SJSA1 (cell line): ENCODE data around the gene C2CD4B. TPM values are rescaled to one million over a fixed set of nuclear protein-coding genes. Genes with fewer than 3 reads are reported as not detected.

Source experiments
- DNase-seq, 2 experiments: peaks; one replicate each; pipeline ENCODE4 v3.0.0-alpha.2; 2015 to 2020; ENCODE audit warnings: low spot score in 2 of 2, low read depth in 1 of 2
- H3K27ac ChIP-seq: fragments of 250-450 bp; sonication (Bioruptor Pico); 2 replicates; pipeline ENCODE4 v1.5.1; 2020; ENCODE audit warnings: mild to moderate bottlenecking, moderate library complexity
- H3K27me3 ChIP-seq: fragments of 250-450 bp; sonication (Bioruptor Pico); replicated peaks from 2 replicates; pipeline ENCODE4 v1.5.1; 2020; ENCODE audit warnings: mild to moderate bottlenecking, moderate library complexity
- H3K36me3 ChIP-seq: fragments of 250-450 bp; sonication (Bioruptor Pico); 2 replicates; pipeline ENCODE4 v1.5.1; 2020; ENCODE audit warnings: mild to moderate bottlenecking
- H3K4me1 ChIP-seq: fragments of 250-450 bp; sonication (Bioruptor Pico); replicated peaks from 2 replicates; pipeline ENCODE4 v1.6.1; 2021; ENCODE audit warnings: mild to moderate bottlenecking
- H3K4me3 ChIP-seq: fragments of 250-450 bp; sonication (Bioruptor Pico); 2 replicates; pipeline ENCODE4 v1.5.1; 2020; ENCODE audit warnings: mild to moderate bottlenecking
- H3K9me3 ChIP-seq: fragments of 250-450 bp; sonication (Bioruptor Pico); replicated peaks from 2 replicates; pipeline ENCODE4 v1.5.1; 2020; ENCODE audit warnings: mild to moderate bottlenecking
- total RNA-seq: library from RNA; depleted of rRNA; stranded (reverse); fragments of >200 nt; shearing (Covaris generic); gene quantifications from 2 replicates; pipeline ENCODE4 v1.2.3, GENCODE V29; 2014

Gene C2CD4B
- total RNA-seq, 1 experiment from 2014 or later = not detected

DNA sequence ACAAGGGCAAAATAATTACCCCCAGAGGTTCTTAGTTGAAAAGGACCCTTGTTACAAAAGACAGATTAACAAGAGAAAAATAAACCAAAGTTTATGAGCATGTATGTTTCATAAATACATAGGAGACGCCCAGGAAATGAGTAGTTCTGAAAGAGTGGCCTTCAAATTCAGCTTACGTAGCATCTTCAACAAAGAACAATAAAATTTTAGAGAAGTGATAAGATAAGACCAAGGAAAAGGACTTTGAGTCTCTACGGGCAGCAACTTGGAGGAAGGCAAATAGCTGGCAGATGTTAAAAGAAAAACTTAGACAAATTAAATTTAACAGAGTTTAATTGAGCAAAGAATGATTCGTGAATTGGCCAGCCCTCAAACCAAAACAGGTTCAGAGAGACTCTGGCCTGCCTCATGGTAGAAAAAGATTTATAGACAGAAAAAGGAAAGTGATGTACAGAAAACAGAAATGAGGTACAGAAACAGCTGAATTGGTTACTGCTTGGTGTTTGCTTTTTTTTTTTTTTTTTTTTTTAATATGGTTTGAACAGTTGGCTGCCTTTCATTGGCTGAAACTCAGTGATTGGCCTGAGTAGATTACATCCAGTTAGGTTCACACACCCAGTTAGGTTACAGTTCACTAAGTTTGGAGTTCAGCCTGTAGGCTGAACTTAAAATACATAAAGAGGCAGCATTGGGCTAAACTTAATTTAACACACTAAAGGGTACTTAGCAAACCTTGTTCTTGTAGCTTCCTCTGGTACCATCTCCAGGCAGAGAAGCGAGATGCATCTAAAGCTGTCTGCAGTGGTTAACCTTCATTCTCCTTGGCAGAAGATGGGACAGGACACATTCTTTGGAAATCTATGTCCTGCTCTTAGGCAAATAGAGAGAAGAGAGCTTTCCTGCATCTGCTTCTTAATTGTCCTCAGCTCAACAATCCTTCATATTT is 23.2 kb downstream of the C2CD4B start:
- H3K27ac ChIP-seq = no peak overlapping the region
- H3K9me3 ChIP-seq = no peaks in the 10 kb centered on the region
- no peak overlapping the region for H3K4me3 ChIP-seq
- peaks cover 6% of the 10 kb centered on the region; the same call in 1 of the 2 replicates for H3K27me3 ChIP-seq
- H3K36me3 ChIP-seq = no peaks in the 10 kb centered on the region
- no peak for DNase-seq
- H3K4me1 ChIP-seq = no peaks in the 10 kb centered on the region

DNA sequence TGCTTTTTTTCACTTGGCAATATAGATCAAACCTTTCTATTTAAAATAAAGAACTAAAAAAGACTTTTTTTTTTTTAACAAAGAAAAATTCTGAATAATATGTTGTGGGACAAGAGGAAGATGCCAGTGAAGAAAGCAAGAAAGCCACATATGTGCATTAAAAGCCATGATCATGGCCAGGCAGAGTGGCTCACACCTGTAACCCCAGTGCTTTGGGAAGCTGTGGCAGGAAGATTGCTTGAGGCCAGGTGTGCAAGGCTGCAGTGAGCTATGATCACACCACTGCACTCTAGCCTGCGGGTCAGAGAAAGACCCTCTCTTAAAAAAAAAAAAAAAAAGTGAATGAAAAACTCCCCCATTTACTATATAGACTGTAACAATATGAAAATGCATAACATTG is 23.9 kb downstream of the C2CD4B start:
- no peak overlapping the region for H3K4me3 ChIP-seq
- no peaks in the 10 kb centered on the region for H3K36me3 ChIP-seq
- DNase-seq = no peak
- peaks cover 6% of the 10 kb centered on the region; the same call in 1 of the 2 replicates for H3K27me3 ChIP-seq
- H3K9me3 ChIP-seq = no peaks in the 10 kb centered on the region
- H3K4me1 ChIP-seq = no peaks in the 10 kb centered on the region
- no peak overlapping the region for H3K27ac ChIP-seq

DNA sequence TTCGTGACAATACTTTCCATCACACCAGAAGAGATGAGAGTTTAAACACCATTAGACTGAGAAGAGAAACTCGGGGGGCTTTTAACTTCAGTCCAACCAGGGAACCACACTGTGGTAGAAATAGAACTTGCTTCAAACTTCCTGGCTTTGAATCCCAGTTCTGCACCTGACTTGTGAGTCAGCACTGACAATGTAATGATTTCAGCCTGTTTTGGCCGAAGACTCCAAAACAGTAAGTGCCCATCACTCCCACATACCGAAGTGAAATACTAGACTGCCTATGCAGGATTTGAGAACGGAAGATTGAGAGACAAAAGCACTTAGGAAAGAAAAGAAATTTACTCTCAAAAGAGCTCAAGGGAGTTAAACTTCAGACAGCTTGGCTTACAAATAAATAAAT is 27.0 kb downstream of the C2CD4B start:
- Histone ChIP-seq H3K9me3 (no peaks in the 10 kb centered on the region; the same call in 1 of the 2 replicates), H3K27ac (no peak overlapping the region), H3K4me3 (no peak overlapping the region), H3K36me3 (no peaks in the 10 kb centered on the region), H3K4me1 (no peaks in the 10 kb centered on the region), H3K27me3 (peaks cover 6% of the 10 kb centered on the region; the same call in 1 of the 2 replicates)
- no peak for DNase-seq

DNA sequence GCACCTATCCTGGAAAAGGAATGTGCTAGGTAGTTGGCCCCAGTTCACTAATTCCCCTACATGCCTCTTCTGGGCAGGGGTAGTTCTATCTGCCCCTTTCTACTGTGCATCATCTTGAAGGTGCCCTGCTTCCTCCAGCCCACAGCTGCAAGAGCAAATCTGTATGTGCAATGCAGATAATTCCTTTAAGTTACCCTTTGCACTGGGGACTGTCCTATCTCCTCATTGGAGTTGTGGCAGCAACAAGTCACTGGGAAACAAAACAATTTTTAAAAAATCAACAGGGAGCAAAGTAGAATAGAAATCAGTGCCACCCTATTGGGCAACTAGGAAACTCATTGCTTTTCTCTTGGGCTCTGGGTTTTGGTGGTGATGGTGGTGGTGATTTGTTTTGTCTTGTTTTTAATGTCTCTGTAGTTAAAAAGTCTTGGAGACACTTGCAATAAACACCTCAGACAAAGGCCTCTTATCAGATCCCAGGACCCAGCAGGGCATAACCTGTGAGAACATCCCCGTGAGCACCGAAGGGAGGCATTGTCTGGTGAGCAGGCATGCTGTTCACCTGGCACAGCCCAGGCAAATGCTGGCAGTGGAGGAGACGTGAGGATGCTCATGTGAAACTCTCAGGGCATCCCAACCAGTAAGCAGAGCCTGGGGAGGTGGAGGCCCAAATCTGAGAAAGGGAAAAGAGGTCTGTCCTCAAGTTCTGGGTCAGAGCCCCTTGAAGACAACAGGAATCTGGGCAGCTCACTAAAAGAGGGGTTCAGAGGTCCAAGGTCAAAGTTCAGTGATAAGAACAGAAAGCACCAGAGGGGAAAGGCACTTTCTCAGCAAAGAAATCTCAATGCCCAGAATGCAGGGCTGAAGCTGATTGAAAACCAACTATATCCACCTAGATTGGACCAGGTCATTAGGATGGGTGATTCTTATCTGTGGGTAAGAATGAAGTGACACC is 27.9 kb downstream of the C2CD4B start:
- no peaks in the 10 kb centered on the region; the same call in 1 of the 2 replicates for H3K9me3 ChIP-seq
- no peak overlapping the region for H3K4me3 ChIP-seq
- H3K27ac ChIP-seq = no peak overlapping the region
- no peak for DNase-seq
- H3K36me3 ChIP-seq = no peaks in the 10 kb centered on the region
- H3K4me1 ChIP-seq = no peaks in the 10 kb centered on the region
- peaks cover 6% of the 10 kb centered on the region; the same call in 1 of the 2 replicates for H3K27me3 ChIP-seq

DNA sequence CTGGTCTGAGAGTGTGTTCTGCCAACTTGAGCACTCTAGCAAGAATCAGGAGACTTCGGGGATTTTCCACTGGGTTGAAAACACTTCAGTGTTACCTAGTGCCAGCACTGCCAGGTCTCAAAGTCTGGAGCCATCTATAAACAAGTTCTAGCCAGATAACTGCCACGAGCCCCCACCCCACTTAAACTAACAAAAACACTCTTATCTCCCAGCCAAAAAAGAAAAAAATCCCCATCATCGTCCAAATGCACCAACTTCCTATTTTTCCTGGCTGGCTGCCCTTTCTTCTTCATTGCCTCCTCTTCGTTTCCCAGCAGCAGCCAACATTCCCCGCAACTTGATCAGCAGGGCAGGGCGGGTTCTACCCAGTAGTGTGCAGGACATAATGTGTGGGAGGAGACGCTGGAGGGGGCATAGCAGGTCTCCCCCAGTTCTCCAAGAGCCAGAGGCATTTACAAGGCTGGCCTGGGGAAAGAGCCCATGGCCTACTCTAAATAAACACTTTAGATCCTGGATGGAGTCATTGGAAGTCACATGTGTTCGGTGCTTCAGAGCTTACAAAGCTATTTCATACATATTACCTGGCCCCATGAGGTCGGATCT is 29.5 kb downstream of the C2CD4B start:
- H3K4me1 ChIP-seq = no peaks in the 10 kb centered on the region
- no peak for DNase-seq
- no peaks in the 10 kb centered on the region for H3K36me3 ChIP-seq
- peaks cover 6% of the 10 kb centered on the region; the same call in 1 of the 2 replicates for H3K27me3 ChIP-seq
- H3K27ac ChIP-seq = no peak overlapping the region
- H3K9me3 ChIP-seq = no peaks in the 10 kb centered on the region; the same call in 1 of the 2 replicates
- H3K4me3 ChIP-seq = no peak overlapping the region

DNA sequence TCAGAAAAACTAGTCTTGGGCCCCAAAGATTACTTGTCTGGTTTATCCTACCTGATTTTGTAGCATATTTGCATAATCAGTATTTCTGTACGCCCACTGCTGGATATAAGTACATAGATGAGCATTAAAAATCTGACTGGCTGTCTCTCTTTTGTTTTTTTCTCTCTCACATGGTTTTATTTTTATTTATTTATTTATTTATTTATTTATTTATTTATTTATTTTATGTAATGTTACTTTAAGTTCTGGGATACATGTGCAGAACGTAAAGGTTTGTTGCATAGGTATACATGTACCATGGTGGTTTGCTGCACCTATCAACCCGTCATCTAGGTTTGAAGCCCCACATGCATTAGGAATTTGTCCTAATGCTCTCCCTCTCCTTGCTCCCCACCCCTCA is 31.9 kb downstream of the C2CD4B start:
- H3K36me3 ChIP-seq = no peaks in the 10 kb centered on the region
- H3K27ac ChIP-seq = no peak overlapping the region
- DNase-seq = no peak
- no peak overlapping the region for H3K4me3 ChIP-seq
- no peaks in the 10 kb centered on the region for H3K4me1 ChIP-seq
- H3K9me3 ChIP-seq = no peaks in the 10 kb centered on the region; the same call in 1 of the 2 replicates
- no peaks in the 10 kb centered on the region for H3K27me3 ChIP-seq

DNA sequence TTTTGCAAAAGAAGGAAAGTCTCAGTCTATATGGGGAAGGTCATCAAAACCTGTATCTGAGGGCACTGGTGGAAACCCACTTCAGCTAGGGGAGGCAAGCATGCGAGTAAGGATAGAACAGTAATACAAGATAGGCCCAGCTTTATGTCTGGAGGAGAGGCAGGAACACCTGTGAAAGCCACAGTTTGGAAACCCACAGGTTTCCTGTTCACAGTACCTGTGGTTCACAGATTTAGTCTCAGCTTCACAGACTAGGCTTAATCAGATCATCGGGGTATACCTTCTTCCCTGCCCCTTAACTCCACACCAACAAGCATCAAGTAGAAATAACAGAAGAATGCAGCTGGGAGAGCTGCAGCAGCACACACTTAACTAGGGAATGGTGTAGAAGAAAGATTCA is 36.2 kb downstream of the C2CD4B start:
- no peaks in the 10 kb centered on the region for H3K9me3 ChIP-seq
- H3K4me1 ChIP-seq = peaks cover 10% of the 10 kb centered on the region
- no peaks in the 10 kb centered on the region; the same call in 1 of the 2 replicates for H3K27me3 ChIP-seq
- no peaks in the 10 kb centered on the region for H3K36me3 ChIP-seq
- no peak for DNase-seq
- H3K27ac ChIP-seq = no peak overlapping the region
- H3K4me3 ChIP-seq = no peak overlapping the region

DNA sequence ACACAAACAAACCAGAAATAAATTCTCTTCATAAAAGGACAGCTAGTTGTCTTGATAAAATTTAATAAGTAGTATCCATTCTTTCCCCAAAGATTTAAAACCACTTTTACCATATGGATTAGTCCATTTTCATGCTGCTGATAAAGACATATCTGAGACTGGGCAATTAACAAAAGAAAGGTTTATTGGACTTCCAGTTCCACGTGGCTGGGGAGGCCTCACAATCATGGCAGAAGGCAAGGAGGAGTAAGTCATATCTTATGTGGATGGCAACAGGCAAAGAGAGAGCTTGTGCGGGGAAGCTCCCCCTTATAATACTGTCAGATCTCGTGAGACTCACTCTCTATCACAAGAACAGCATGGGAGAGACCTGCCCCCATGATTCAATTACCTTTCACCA is 38.7 kb downstream of the C2CD4B start:
- Histone ChIP-seq H3K27ac (no peak overlapping the region), H3K9me3 (no peaks in the 10 kb centered on the region), H3K27me3 (no peaks in the 10 kb centered on the region; the same call in 1 of the 2 replicates), H3K36me3 (no peaks in the 10 kb centered on the region), H3K4me3 (no peak overlapping the region), H3K4me1 (peaks cover 11% of the 10 kb centered on the region)
- DNase-seq = no peak

DNA sequence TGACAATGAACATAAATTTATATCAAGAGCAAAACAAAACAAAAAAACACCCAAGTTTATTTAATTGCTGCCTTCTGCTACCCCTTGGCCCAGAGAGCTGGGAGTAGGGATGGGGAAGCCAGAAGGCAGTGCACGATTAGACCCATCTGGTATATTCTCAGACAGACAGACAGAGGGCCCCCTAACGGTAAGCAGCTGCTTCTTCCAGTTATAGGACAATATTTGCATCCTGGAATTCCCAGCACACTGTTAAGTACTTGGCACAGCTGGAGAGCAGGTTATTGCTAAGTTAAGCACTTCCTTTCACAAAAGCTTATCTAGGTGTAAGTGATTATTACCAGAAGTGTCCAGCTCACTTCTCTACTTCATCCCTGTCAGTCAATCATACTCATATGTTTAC is 39.3 kb downstream of the C2CD4B start:
- H3K36me3 ChIP-seq = no peaks in the 10 kb centered on the region
- H3K9me3 ChIP-seq = no peaks in the 10 kb centered on the region
- DNase-seq = peak in 1 of 2 experiments; percentile 20
- H3K27ac ChIP-seq = no peak overlapping the region
- H3K27me3 ChIP-seq = no peaks in the 10 kb centered on the region; the same call in 1 of the 2 replicates
- H3K4me1 ChIP-seq = peaks cover 11% of the 10 kb centered on the region
- no peak overlapping the region for H3K4me3 ChIP-seq

DNA sequence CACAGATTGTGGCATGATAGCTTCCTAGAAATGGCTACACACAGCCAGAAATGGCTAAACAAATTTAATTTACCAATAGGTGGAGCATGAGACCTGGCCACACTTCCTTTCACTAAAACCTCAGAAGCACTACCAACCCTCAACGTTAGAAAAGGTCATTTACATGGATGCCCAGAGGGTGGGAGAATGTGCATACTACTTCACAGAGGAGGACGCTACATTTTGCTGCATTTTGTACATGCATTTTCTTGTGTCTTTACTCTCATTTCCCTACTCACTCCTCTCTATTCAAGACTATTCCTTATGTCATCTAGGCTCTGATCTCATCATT is 40.1 kb downstream of the C2CD4B start:
- no peak overlapping the region for H3K4me3 ChIP-seq
- H3K27ac ChIP-seq = no peak overlapping the region
- no peaks in the 10 kb centered on the region for H3K36me3 ChIP-seq
- H3K4me1 ChIP-seq = peaks cover 12% of the 10 kb centered on the region
- H3K27me3 ChIP-seq = no peaks in the 10 kb centered on the region; the same call in 1 of the 2 replicates
- DNase-seq = no peak
- H3K9me3 ChIP-seq = no peaks in the 10 kb centered on the region

DNA sequence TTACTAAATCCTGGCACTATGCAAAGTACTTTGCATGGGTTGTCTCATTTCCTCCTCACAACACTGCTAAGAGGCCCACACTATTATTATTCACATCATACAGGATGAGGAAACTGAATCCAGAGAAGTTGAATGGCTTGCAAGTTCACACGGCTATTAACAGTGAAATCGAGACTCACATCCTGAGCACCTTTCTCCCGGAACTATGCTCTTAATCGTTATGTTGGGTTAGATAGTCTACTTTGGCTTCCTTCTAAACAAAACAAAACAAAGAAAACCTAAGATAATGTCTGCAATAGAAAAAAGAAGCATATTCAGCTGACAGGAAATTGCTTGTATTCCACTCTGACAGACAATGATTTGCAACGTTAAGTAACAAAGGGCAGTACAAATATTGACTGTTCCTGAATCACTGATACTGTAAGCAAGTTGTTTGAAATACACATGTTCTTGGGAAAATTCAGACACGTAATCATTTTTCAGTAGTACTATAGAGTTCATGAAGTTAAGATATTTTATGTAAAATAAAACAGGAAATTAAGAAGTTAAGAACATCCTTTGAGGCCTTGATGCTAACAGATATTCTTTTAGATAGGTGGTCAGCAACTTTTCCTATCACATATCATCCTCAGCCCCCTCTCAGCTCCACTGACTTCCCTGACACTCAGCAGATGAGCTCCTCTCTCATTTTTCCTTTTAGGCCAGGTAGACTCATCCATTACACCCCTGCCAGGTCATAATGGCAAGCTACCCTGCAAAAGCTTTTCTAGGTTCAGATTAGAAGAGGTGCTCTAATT is 40.7 kb downstream of the C2CD4B start:
- Histone ChIP-seq H3K27ac (no peak overlapping the region), H3K9me3 (no peaks in the 10 kb centered on the region), H3K27me3 (no peaks in the 10 kb centered on the region; the same call in 1 of the 2 replicates), H3K4me3 (no peak overlapping the region), H3K4me1 (peaks cover 18% of the 10 kb centered on the region), H3K36me3 (no peaks in the 10 kb centered on the region)
- peak in 1 of 2 experiments; percentile 32 for DNase-seq

DNA sequence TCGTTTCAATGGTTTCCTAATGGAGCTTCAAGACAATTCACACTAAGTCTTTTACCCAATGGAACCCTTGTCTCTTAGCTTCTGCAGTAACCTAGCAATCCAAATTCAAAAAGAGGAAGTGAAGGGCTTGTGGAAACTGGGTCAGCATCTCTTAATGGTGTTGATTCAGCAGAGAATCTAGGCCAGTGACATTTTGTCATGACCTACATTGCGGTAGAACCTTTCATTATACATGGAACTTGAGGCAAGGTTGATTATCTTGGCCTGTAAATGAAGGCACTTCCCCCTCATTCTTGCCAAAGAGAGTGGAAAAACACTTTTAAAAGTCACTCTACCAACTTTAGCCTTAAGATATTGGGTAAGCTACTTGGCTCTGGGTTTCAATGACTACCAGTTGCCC is 42.8 kb downstream of the C2CD4B start:
- peaks cover 30% of the 10 kb centered on the region for H3K4me1 ChIP-seq
- H3K4me3 ChIP-seq = no peak overlapping the region
- H3K36me3 ChIP-seq = no peaks in the 10 kb centered on the region
- H3K27ac ChIP-seq = no peak overlapping the region
- no peaks in the 10 kb centered on the region for H3K9me3 ChIP-seq
- DNase-seq = no peak
- H3K27me3 ChIP-seq = no peaks in the 10 kb centered on the region; the same call in 1 of the 2 replicates
